OCI-LY3 (cell line): ENCODE data around the gene CENPH.

Experiments used
- H2AFZ ChIP-seq: fragments of 200-600, 300-600 bp; shearing (Covaris generic); 2 replicates; pipeline ENCODE4 v1.6.0; 2014; ENCODE audit warnings: antibody characterized with exemption, low read depth, low read length
- H3K27ac ChIP-seq: fragments of 200-600, 300-600 bp; sonication (generic); 2 replicates; pipeline ENCODE4 v1.5.1; 2014; ENCODE audit warnings: mild to moderate bottlenecking, low read length, moderate library complexity, mixed read lengths
- H3K27me3 ChIP-seq: fragments of 200-600, 300-600 bp; sonication (generic); 2 replicates; pipeline ENCODE4 v1.6.1; 2014; ENCODE audit warnings: low read depth, low read length, mixed read lengths
- H3K36me3 ChIP-seq: fragments of 200-600, 300-600 bp; sonication (generic); replicated peaks from 2 replicates; pipeline ENCODE3; 2014; ENCODE audit warnings: low read depth, low read length, mixed read lengths
- H3K4me1 ChIP-seq: fragments of 300-600, 200-600 bp; sonication (generic); 2 replicates; pipeline ENCODE4 v1.6.1; 2014; ENCODE audit warnings: low read length, mixed read lengths
- H3K4me2 ChIP-seq: fragments of 200-600, 300-600 bp; sonication (generic); 2 replicates; pipeline ENCODE4 v1.6.1; 2014; ENCODE audit warnings: low read length, mixed read lengths
- H3K4me3 ChIP-seq: fragments of 300-600, 200-600 bp; sonication (generic); 2 replicates; pipeline ENCODE4 v1.5.1; 2014; ENCODE audit warnings: antibody characterized with exemption, mild to moderate bottlenecking, low read length, moderate library complexity
- H3K79me2 ChIP-seq: fragments of 300-600, 200-600 bp; shearing (Covaris generic); 2 replicates; pipeline ENCODE4 v1.6.1; 2014; ENCODE audit warnings: mild to moderate bottlenecking, low read length, mixed read lengths
- H3K9ac ChIP-seq: fragments of 300-600, 200-600 bp; shearing (Covaris generic); 2 replicates; pipeline ENCODE4 v1.6.0; 2014; ENCODE audit warnings: mild to moderate bottlenecking, low read length, moderate library complexity
- H3K9me3 ChIP-seq: fragments of 200-600, 300-600 bp; shearing (Covaris generic); 2 replicates; pipeline ENCODE4 v1.6.1; 2014; ENCODE audit warnings: low read length, mixed read lengths; ENCODE audit not compliant: insufficient read depth
- H4K20me1 ChIP-seq: fragments of 200-600, 300-600 bp; sonication (generic); 2 replicates; pipeline ENCODE4 v1.6.1; 2016; ENCODE audit warnings: low read length, mixed read lengths; ENCODE audit not compliant: insufficient read depth
- CTCF ChIP-seq: fragments of 200-600, 300-600 bp; sonication (generic); IDR thresholded peaks from 2 replicates; pipeline ENCODE4 v1.5.1; 2014; ENCODE audit warnings: antibody characterized with exemption, low read length, low read depth
- EZH2phosphoT487 ChIP-seq: fragments of 200-600 bp; shearing (Covaris generic); IDR thresholded peaks from 2 replicates; pipeline ENCODE4 v1.6.1; 2018; ENCODE audit warnings: antibody characterized with exemption, mixed run types, low read depth

The CENPH gene

GRCh38 chr5:69242215-69242927, 53.0 kb downstream of the CENPH start:
- Histone ChIP-seq H3K79me2 (peaks cover 25% of the 10 kb centered on the region), H3K36me3 (peaks cover 10% of the 10 kb centered on the region)
- TF ChIP-seq EZH2phosphoT487: no peak
- TF ChIP-seq CTCF: no peak

GRCh38 chr5:69245031-69245430, 55.6 kb downstream of the CENPH start:
- Histone ChIP-seq H2AFZ (no peak overlapping the region), H3K79me2 (peaks cover 38% of the 10 kb centered on the region)
- TF ChIP-seq EZH2phosphoT487 (no peak), CTCF (no peak)

More at GRCh38 chr5:69242215-69242927, 53.0 kb downstream of the CENPH start:
- no peaks in the 10 kb centered on the region for H4K20me1 ChIP-seq
- no peak overlapping the region for H3K4me3 ChIP-seq
- no peak overlapping the region for H3K27ac ChIP-seq
- H3K9me3 ChIP-seq: no peaks in the 10 kb centered on the region
- no peak overlapping the region for H2AFZ ChIP-seq
- no peak overlapping the region for H3K4me2 ChIP-seq
- H3K4me1 ChIP-seq: no peaks in the 10 kb centered on the region
- H3K9ac ChIP-seq: no peak overlapping the region
- no peaks in the 10 kb centered on the region for H3K27me3 ChIP-seq

GRCh38 chr5:69248019-69248418, 58.6 kb downstream of the CENPH start:
- no peak overlapping the region for H3K27ac ChIP-seq
- TF ChIP-seq EZH2phosphoT487 (no peak), CTCF (no peak)
- H3K79me2 ChIP-seq: peaks cover 49% of the 10 kb centered on the region
- H3K27me3 ChIP-seq: no peaks in the 10 kb centered on the region
- no peak overlapping the region for H3K4me3 ChIP-seq
- no peaks in the 10 kb centered on the region for H3K36me3 ChIP-seq
- H3K9me3 ChIP-seq: no peaks in the 10 kb centered on the region
- H3K4me2 ChIP-seq: no peak overlapping the region
- H3K4me1 ChIP-seq: no peaks in the 10 kb centered on the region
- H2AFZ ChIP-seq: no peak overlapping the region
- no peak overlapping the region for H3K9ac ChIP-seq
- no peaks in the 10 kb centered on the region for H4K20me1 ChIP-seq

More at GRCh38 chr5:69245031-69245430, 55.6 kb downstream of the CENPH start:
- H3K4me2 ChIP-seq: no peak overlapping the region
- no peaks in the 10 kb centered on the region for H4K20me1 ChIP-seq
- H3K4me3 ChIP-seq: no peak overlapping the region
- H3K9ac ChIP-seq: no peak overlapping the region
- no peaks in the 10 kb centered on the region for H3K4me1 ChIP-seq
- H3K27me3 ChIP-seq: no peaks in the 10 kb centered on the region
- no peak overlapping the region for H3K27ac ChIP-seq
- H3K36me3 ChIP-seq: peaks cover 7% of the 10 kb centered on the region
- no peaks in the 10 kb centered on the region for H3K9me3 ChIP-seq

GRCh38 chr5:69250593-69250992, 61.2 kb downstream of the CENPH start:
- Histone ChIP-seq H3K4me1 (no peaks in the 10 kb centered on the region), H3K27ac (no peak overlapping the region), H4K20me1 (no peaks in the 10 kb centered on the region), H3K36me3 (no peaks in the 10 kb centered on the region), H3K4me2 (no peak overlapping the region), H3K4me3 (no peak overlapping the region), H3K79me2 (peaks cover 38% of the 10 kb centered on the region), H3K9ac (no peak overlapping the region), H3K27me3 (no peaks in the 10 kb centered on the region), H2AFZ (no peak overlapping the region), H3K9me3 (no peaks in the 10 kb centered on the region)
- TF ChIP-seq CTCF (no peak), EZH2phosphoT487 (no peak)
